ENCODE data around the gene SRPK2. TPM values are rescaled to one million over a fixed set of nuclear protein-coding genes. Genes with fewer than 3 reads are reported as not detected.
"Not testable (repeated sequence)": the region's sequence is repeated elsewhere in the genome, so short reads cannot be mapped to it uniquely, and the experiment has no call there.

SRPK2 gene
- total RNA-seq, 1 experiment from 2014 or later = 58.2 TPM

DNA sequence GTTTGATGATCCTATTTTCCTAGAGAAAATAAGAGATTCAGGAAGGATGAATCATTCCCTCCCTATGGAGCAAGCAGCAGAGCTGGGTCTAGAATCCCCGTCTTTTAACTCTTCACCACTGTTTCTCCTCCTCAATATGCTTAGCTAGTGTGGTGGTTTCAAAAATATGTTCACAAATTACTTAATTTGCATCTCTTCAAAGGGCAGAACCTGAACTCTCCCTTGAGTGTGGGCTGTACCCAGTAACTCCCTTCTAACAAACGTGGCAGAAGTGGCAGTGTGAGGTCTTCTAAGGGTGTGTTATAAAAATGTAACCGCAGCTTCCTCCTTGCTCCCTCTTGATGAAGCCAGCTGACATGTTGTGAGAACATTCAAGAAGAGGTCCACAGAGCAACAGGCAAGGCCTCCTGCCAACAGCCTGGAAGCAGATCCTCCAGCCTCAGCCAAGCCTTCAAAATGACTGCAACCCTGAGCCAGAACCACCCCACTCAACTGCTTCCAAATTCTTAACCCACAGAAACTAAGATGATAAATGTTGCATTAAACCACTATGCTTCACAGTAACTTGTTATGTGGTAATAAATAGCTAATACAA is 36.6 kb downstream of the SRPK2 start:
- BruUV-seq (replicated peaks) = no TSS peak
- Histone ChIP-seq H3K27me3 (ENCODE audit: control insufficient read depth, insufficient read depth, low read length) (no peaks in the 10 kb centered on the region), H3K9me3 (ENCODE audit: control insufficient read depth, insufficient read depth, low read depth, low read length) (no peaks in the 10 kb centered on the region), H3K4me1 (ENCODE audit: control insufficient read depth, insufficient read depth, low read length) (peaks cover 5% of the 10 kb centered on the region; the same call in 1 of the 2 replicates), H3K36me3 (ENCODE audit: control insufficient read depth, insufficient read depth, low read length) (no peaks in the 10 kb centered on the region), H3K4me3 (ENCODE audit: low read depth in 2 of 2, low read length in 2 of 2) (no peak overlapping the region), H3K27ac (ENCODE audit: low read length) (no peak overlapping the region)
- ATAC-seq (no peak), DNase-seq (ENCODE audit: low read depth, low spot score) (no peak)
- POLR2A ChIA-PET = interaction anchor here (0.7 kb wide), 1 partner anchor 332 kb away, joined by 8 read pairs; no protein-coding TSS in a partner anchor
- TF ChIP-seq, protein P1, sequence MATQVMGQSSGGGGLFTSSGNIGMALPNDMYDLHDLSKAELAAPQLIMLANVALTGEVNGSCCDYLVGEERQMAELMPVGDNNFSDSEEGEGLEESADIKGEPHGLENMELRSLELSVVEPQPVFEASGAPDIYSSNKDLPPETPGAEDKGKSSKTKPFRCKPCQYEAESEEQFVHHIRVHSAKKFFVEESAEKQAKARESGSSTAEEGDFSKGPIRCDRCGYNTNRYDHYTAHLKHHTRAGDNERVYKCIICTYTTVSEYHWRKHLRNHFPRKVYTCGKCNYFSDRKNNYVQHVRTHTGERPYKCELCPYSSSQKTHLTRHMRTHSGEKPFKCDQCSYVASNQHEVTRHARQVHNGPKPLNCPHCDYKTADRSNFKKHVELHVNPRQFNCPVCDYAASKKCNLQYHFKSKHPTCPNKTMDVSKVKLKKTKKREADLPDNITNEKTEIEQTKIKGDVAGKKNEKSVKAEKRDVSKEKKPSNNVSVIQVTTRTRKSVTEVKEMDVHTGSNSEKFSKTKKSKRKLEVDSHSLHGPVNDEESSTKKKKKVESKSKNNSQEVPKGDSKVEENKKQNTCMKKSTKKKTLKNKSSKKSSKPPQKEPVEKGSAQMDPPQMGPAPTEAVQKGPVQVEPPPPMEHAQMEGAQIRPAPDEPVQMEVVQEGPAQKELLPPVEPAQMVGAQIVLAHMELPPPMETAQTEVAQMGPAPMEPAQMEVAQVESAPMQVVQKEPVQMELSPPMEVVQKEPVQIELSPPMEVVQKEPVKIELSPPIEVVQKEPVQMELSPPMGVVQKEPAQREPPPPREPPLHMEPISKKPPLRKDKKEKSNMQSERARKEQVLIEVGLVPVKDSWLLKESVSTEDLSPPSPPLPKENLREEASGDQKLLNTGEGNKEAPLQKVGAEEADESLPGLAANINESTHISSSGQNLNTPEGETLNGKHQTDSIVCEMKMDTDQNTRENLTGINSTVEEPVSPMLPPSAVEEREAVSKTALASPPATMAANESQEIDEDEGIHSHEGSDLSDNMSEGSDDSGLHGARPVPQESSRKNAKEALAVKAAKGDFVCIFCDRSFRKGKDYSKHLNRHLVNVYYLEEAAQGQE (IDR thresholded peaks at IDR 0.05; ENCODE audit: insufficient read depth in 1 of 2, low read depth in 2 of 2, low read length in 1 of 2) = no peak
- TF ChIP-seq POLR2AphosphoS5 (IDR thresholded peaks at IDR 0.05; ENCODE audit: low read depth, low read length) (no peak), TCF7L2 (IDR thresholded peaks at IDR 0.05; ENCODE audit: low read depth, low read length) (no peak), SIN3A (IDR thresholded peaks at IDR 0.05; ENCODE audit: borderline replicate concordance, insufficient read depth, low read depth, low read length) (no peak)
- TF ChIP-seq, protein P2, sequence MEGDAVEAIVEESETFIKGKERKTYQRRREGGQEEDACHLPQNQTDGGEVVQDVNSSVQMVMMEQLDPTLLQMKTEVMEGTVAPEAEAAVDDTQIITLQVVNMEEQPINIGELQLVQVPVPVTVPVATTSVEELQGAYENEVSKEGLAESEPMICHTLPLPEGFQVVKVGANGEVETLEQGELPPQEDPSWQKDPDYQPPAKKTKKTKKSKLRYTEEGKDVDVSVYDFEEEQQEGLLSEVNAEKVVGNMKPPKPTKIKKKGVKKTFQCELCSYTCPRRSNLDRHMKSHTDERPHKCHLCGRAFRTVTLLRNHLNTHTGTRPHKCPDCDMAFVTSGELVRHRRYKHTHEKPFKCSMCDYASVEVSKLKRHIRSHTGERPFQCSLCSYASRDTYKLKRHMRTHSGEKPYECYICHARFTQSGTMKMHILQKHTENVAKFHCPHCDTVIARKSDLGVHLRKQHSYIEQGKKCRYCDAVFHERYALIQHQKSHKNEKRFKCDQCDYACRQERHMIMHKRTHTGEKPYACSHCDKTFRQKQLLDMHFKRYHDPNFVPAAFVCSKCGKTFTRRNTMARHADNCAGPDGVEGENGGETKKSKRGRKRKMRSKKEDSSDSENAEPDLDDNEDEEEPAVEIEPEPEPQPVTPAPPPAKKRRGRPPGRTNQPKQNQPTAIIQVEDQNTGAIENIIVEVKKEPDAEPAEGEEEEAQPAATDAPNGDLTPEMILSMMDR (IDR thresholded peaks at IDR 0.05) = no peak
- in situ Hi-C loops (cut with HindIII; ENCODE audit: low pct_unique_long_range_greater_than_20kb, low sequenced_read_pairs) = no loop called here
- intact Hi-C loops (cut with micrococcal nuclease; ENCODE audit: unreplicated experiment) = no loop called here
- CTCF ChIA-PET = no interaction called here

DNA sequence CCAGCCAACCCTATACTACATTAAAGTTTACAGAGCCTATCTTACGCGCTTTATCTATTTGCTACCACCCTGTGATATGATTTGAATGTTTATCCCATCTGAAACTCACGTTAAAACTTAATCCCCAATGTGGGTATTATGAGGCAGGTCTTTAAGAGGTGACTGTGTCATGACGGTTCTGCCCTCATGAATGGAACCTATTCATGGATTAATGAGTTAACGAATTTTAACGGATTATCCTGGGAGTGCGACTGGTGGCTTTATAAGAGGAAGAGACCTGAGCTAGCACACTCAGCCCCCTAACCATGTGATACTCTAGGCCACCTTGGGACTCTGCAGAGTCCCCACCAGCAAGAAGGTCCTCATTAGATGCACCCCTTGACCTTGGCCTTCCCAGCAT is 37.8 kb downstream of the SRPK2 start:
- Histone ChIP-seq H3K4me3 (ENCODE audit: low read depth in 2 of 2, low read length in 2 of 2) (no peak overlapping the region), H3K4me1 (ENCODE audit: control insufficient read depth, insufficient read depth, low read length) (peaks cover 5% of the 10 kb centered on the region; the same call in 1 of the 2 replicates), H3K27ac (ENCODE audit: low read length) (no peak overlapping the region), H3K9me3 (ENCODE audit: control insufficient read depth, insufficient read depth, low read depth, low read length) (no peaks in the 10 kb centered on the region), H3K36me3 (ENCODE audit: control insufficient read depth, insufficient read depth, low read length) (no peaks in the 10 kb centered on the region), H3K27me3 (ENCODE audit: control insufficient read depth, insufficient read depth, low read length) (no peaks in the 10 kb centered on the region)
- intact Hi-C loops (cut with micrococcal nuclease; ENCODE audit: unreplicated experiment) (no loop called here), in situ Hi-C loops (cut with HindIII; ENCODE audit: low pct_unique_long_range_greater_than_20kb, low sequenced_read_pairs) (no loop called here)
- no peak for DNase-seq (ENCODE audit: low read depth, low spot score)
- ChIA-PET CTCF (interaction anchor here (0.6 kb wide), 1 partner anchor 64 kb away, joined by 5 read pairs; no protein-coding TSS in a partner anchor), POLR2A (no interaction called here)
- no peak for ATAC-seq
- TF ChIP-seq, protein P1 (IDR thresholded peaks at IDR 0.05; ENCODE audit: insufficient read depth in 1 of 2, low read depth in 2 of 2, low read length in 1 of 2) = no peak
- TF ChIP-seq, protein P2 (IDR thresholded peaks at IDR 0.05) = no peak
- TF ChIP-seq SIN3A (IDR thresholded peaks at IDR 0.05; ENCODE audit: borderline replicate concordance, insufficient read depth, low read depth, low read length) (no peak), POLR2AphosphoS5 (IDR thresholded peaks at IDR 0.05; ENCODE audit: low read depth, low read length) (no peak), TCF7L2 (IDR thresholded peaks at IDR 0.05; ENCODE audit: low read depth, low read length) (no peak)
- no TSS peak for BruUV-seq (replicated peaks)

DNA sequence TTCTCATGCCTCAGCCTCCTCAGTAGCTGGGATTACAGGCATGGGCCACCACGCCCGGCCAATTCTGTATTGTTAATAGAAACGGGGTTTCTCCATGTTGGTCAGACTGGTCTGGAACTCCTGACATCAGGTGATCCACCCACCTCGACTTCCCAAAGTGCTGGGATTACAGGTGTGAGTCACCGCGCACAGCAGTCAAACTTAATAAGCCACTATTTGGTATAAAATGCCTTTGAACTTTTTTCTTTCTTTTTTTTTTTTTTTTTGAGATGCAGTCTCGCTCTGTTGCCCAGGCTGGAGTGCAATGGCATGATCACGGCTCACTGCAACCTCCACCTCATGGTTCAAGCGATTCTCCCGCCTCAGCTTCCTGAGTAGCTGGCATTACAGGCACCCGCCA is 40.5 kb downstream of the SRPK2 start:
- H3K27me3 ChIP-seq (ENCODE audit: control insufficient read depth, insufficient read depth, low read length); H3K9me3 ChIP-seq (ENCODE audit: control insufficient read depth, insufficient read depth, low read depth, low read length); in situ Hi-C loops (cut with HindIII; ENCODE audit: low pct_unique_long_range_greater_than_20kb, low sequenced_read_pairs); H3K27ac ChIP-seq (ENCODE audit: low read length); DNase-seq (ENCODE audit: low read depth, low spot score); CTCF ChIA-PET; BruUV-seq (replicated peaks); intact Hi-C loops (cut with micrococcal nuclease; ENCODE audit: unreplicated experiment); H3K4me3 ChIP-seq (ENCODE audit: low read depth in 2 of 2, low read length in 2 of 2); H3K4me1 ChIP-seq (ENCODE audit: control insufficient read depth, insufficient read depth, low read length); H3K36me3 ChIP-seq (ENCODE audit: control insufficient read depth, insufficient read depth, low read length); ATAC-seq: not testable (repeated sequence)
- POLR2A ChIA-PET = interaction anchor here (0.6 kb wide), 1 partner anchor 29 kb away, joined by 6 read pairs; no protein-coding TSS in a partner anchor
